A673 (cell line): Measurements from ENCODE around the gene MTX1. TPM values are rescaled to one million over a fixed set of nuclear protein-coding genes. Genes with fewer than 3 reads are reported as not detected.

Source experiments
- BruUV-seq: library from RNA; stranded (reverse); fragments of 400-500 nt; replicated peaks from 2 replicates; lab custom pipeline; 2021; lab: Mats Ljungman, UMichigan
- CTCF ChIA-PET: fragments of 300-600 bp; sonication (Branson Sonifier 250); formaldehyde crosslinking; loops from one replicate; lab custom pipeline; 2022; ENCODE audit warnings: antibody characterized with exemption; lab: Charles Lee
- POLR2A ChIA-PET: fragments of 300-600 bp; sonication (Branson Sonifier 250); formaldehyde crosslinking; loops from one replicate; lab custom pipeline; 2022; ENCODE audit warnings: antibody characterized with exemption; ENCODE audit not compliant: low non-redundant PET; lab: Charles Lee
- DNase-seq: peaks from one replicate; pipeline ENCODE4 v3.0.0-alpha.2; 2015; ENCODE audit warnings: low spot score
- H3K27ac ChIP-seq: fragments of 200-600 bp; sonication (generic); 2 replicates; pipeline ENCODE4 v1.5.1; 2016; ENCODE audit warnings: mixed run types, low read depth, mild to moderate bottlenecking, mixed read lengths, antibody characterized with exemption, low read length; ENCODE audit not compliant: poor library complexity, severe bottlenecking
- H3K27me3 ChIP-seq: fragments of 200-600 bp; sonication (generic); replicated peaks from 2 replicates; pipeline ENCODE4 v1.6.1; 2017; ENCODE audit warnings: mixed run types, low read depth, mild to moderate bottlenecking, mixed read lengths, antibody characterized with exemption, low read length; ENCODE audit not compliant: insufficient read depth, poor library complexity
- H3K36me3 ChIP-seq: fragments of 200-600 bp; sonication (generic); 2 replicates; pipeline ENCODE4 v1.6.1; 2016; ENCODE audit warnings: mixed run types, mild to moderate bottlenecking, mixed read lengths, antibody characterized with exemption, low read length; ENCODE audit not compliant: insufficient read depth, poor library complexity, severe bottlenecking
- H3K4me1 ChIP-seq: fragments of 200-600 bp; sonication (generic); 2 replicates; pipeline ENCODE4 v1.6.1; 2017; ENCODE audit warnings: mixed run types, mild to moderate bottlenecking, mixed read lengths, antibody characterized with exemption, low read length; ENCODE audit not compliant: insufficient read depth, poor library complexity, severe bottlenecking
- H3K4me3 ChIP-seq: fragments of 200-600 bp; sonication (generic); 2 replicates; pipeline ENCODE4 v1.5.1; 2016; ENCODE audit warnings: low read depth, mixed run types, mild to moderate bottlenecking, mixed read lengths, low read length; ENCODE audit not compliant: poor library complexity, severe bottlenecking
- H3K9me3 ChIP-seq: fragments of 200-600 bp; sonication (generic); 2 replicates; pipeline ENCODE4 v1.6.1; 2016; ENCODE audit warnings: mixed run types, low read depth, mild to moderate bottlenecking, mixed read lengths, antibody characterized with exemption, low read length; ENCODE audit not compliant: poor library complexity, severe bottlenecking
- EZH2 ChIP-seq: fragments of 200-600 bp; sonication (generic); IDR thresholded peaks from 2 replicates; pipeline ENCODE4 v1.6.1; 2017; ENCODE audit warnings: borderline replicate concordance, low read depth, mild to moderate bottlenecking, mixed read lengths, antibody characterized with exemption, low read length; ENCODE audit not compliant: poor library complexity, severe bottlenecking
- intact Hi-C: fragments of 100-400 bp; cut with micrococcal nuclease; formaldehyde crosslinking; loops from one replicate; pipeline ENCODE4 v1.10.0; 2022; ENCODE audit not compliant: unreplicated experiment
- total RNA-seq: library from RNA; stranded (reverse); gene quantifications from 2 replicates; pipeline ENCODE4 v1.2.3, GENCODE V29; 2021
- TF ChIP-seq, protein P1 (sequence below): fragments of 300-800, 200-600 bp; sonication (generic); conservative IDR thresholded peaks from 2 replicates; pipeline ENCODE4 v1.5.1; 2017; ENCODE audit warnings: low read depth, mild to moderate bottlenecking, antibody characterized with exemption, low read length, moderate library complexity, mixed read lengths

Gene MTX1
- total RNA-seq, 1 experiment from 2014 or later = 65.2 TPM

DNA sequence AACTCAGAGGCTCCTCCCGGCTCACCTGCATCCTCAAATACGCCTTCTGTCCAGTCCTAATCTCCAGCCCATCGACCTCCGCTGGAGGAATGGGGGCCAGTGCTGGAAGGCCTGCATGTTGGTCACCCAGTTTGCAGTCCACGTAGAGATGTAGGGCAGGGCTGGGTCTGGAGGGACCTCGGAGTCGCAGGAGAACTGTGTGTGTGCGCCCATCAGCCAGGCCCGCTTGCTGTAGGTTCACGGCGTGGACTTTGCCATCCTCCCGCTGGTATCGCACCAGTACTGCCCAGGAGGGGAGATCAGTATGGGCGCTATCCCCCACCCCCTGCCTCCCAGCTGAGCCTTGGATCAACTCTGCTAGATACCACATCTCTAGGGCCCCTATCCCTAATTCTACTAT is 3.5 kb upstream of the MTX1 start:
- no peak overlapping the region for H3K27ac ChIP-seq
- ChIA-PET POLR2A (no interaction called here), CTCF (no interaction called here)
- H3K9me3 ChIP-seq = no peaks in the 10 kb centered on the region
- H3K27me3 ChIP-seq = no peaks in the 10 kb centered on the region
- peaks cover 16% of the 10 kb centered on the region for H3K4me1 ChIP-seq
- H3K4me3 ChIP-seq = no peak overlapping the region
- intact Hi-C loops = loop anchor here (5.0 to 10.0 kb wide), 3 partner anchors 37 to 390 kb away; partner anchors contain the start of gene RUSC1
- H3K36me3 ChIP-seq = no peaks in the 10 kb centered on the region
- DNase-seq = no peak
- BruUV-seq = no TSS peak
- TF ChIP-seq, protein P1, sequence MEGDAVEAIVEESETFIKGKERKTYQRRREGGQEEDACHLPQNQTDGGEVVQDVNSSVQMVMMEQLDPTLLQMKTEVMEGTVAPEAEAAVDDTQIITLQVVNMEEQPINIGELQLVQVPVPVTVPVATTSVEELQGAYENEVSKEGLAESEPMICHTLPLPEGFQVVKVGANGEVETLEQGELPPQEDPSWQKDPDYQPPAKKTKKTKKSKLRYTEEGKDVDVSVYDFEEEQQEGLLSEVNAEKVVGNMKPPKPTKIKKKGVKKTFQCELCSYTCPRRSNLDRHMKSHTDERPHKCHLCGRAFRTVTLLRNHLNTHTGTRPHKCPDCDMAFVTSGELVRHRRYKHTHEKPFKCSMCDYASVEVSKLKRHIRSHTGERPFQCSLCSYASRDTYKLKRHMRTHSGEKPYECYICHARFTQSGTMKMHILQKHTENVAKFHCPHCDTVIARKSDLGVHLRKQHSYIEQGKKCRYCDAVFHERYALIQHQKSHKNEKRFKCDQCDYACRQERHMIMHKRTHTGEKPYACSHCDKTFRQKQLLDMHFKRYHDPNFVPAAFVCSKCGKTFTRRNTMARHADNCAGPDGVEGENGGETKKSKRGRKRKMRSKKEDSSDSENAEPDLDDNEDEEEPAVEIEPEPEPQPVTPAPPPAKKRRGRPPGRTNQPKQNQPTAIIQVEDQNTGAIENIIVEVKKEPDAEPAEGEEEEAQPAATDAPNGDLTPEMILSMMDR = no peak
- TF ChIP-seq EZH2 = no peak

DNA sequence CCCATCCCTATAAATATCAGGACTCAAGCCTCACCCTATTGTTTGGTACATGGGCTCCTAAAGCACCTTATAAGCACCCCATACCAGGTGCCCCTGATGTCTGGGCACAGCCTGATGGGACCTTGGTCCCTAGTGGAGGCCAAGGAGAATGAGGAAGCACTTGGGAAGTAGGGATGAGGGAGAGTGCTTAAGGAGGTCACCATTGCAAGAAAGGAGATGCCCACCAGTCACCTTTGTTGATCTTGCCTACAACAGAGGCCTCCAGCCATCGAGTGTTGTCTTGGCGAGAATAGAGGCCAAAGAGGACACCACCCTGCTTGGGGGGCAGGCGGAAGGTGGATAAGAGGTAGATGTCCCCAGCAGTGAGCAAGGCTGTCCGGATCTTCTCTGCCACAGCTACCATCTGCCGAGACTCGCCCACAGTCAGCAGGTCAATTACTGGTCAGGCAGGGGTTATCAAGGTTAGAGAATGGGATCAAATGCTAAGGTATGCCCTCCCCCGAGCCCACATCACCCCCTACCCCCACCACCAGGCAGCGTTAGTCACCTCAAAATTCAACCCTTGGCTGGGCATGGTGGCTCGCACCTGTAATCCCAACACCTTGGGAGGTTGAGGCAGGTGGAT is 2.4 kb upstream of the MTX1 start:
- BruUV-seq = no TSS peak
- no peak for TF ChIP-seq EZH2
- TF ChIP-seq, protein P1 = no peak
- H3K27me3 ChIP-seq = no peaks in the 10 kb centered on the region
- no peak overlapping the region for H3K27ac ChIP-seq
- DNase-seq = no peak
- peaks cover 16% of the 10 kb centered on the region for H3K4me1 ChIP-seq
- no peak overlapping the region for H3K4me3 ChIP-seq
- H3K9me3 ChIP-seq = no peaks in the 10 kb centered on the region
- POLR2A ChIA-PET = no interaction called here
- intact Hi-C loops = loop anchor here (5.0 to 10.0 kb wide), 3 partner anchors 36 to 389 kb away; partner anchors contain the start of gene RUSC1
- CTCF ChIA-PET = no interaction called here
- H3K36me3 ChIP-seq = no peaks in the 10 kb centered on the region

DNA sequence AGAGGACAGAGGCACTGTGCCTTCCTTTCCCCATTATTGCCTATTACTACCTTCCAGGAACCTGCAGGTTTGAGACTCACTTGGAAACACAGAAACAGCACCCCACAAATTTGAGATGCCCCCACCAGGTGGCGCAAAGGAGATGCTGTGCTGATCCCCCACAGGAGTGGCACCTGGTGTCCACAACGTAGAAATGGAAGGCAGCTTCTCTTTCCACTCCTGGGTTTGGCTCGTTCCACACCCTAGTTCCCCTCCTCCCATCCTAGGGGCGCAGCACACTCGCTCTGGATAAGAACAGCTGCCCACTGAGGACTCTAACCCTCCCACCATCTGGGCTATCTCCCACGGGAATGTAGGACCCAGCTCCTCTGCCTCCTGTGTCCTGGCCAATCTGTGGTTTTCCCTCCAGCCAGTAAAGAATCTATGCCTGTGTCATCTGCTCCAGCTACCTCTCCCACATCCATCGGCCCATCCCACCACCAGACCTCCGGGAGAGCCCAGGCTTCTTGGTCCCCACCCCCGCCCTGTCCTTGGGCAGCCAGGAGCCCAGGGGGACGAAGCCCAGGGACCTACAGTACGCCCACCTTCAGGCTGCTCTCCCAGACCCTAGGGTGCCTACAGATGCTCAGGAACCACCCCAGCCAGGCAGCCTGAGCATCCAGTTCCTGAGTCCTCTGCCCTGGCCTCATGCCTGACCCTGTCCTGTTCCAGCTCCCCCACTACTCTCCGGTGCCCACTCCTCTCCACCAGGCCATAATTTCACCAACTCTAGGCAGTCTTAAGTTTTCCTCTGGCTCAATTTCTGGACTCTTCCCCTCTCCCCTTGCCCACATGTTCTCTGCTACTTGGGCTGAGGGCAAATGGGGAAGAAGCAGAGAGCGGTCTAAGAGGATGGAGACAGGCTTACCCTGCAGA is 1.3 kb upstream of the MTX1 start:
- TF ChIP-seq, protein P1 = peak; percentile 90
- TF ChIP-seq EZH2 = no peak
- H3K27ac ChIP-seq = peak overlapping the region; percentile 93
- H3K9me3 ChIP-seq = no peaks in the 10 kb centered on the region
- H3K4me3 ChIP-seq = peak overlapping the region; percentile 95
- ChIA-PET CTCF (interaction anchor here (0.9 to 1.2 kb wide), 6 partner anchors 13 to 117 kb away, joined by 3 to 15 read pairs (median 4); a partner anchor contains a TSS), POLR2A (no interaction called here)
- no peaks in the 10 kb centered on the region for H3K27me3 ChIP-seq
- H3K4me1 ChIP-seq = peaks cover 16% of the 10 kb centered on the region
- BruUV-seq = no TSS peak
- peak; percentile 90 for DNase-seq
- intact Hi-C loops = loop anchor here (5.0 to 10.0 kb wide), 3 partner anchors 35 to 388 kb away; partner anchors contain the start of gene RUSC1
- no peaks in the 10 kb centered on the region for H3K36me3 ChIP-seq
